ENCODE data around the gene SNED1.

GRCh38 chr2:241066171-241066892 is 67.9 kb downstream of the SNED1 start:
- TF ChIP-seq CTCF (IDR thresholded peaks at IDR 0.05; ENCODE audit: borderline replicate concordance, extremely low read depth, low read length, poor library complexity, severe bottlenecking) (no peak), EZH2 (IDR thresholded peaks at IDR 0.05; ENCODE audit: borderline replicate concordance, low read depth, low read length, severe bottlenecking) (no peak)
